Measurements from ENCODE around the gene GNG13.
"Not testable (repeated sequence)": the region's sequence is repeated elsewhere in the genome, so short reads cannot be mapped to it uniquely, and the experiment has no call there.

DNA sequence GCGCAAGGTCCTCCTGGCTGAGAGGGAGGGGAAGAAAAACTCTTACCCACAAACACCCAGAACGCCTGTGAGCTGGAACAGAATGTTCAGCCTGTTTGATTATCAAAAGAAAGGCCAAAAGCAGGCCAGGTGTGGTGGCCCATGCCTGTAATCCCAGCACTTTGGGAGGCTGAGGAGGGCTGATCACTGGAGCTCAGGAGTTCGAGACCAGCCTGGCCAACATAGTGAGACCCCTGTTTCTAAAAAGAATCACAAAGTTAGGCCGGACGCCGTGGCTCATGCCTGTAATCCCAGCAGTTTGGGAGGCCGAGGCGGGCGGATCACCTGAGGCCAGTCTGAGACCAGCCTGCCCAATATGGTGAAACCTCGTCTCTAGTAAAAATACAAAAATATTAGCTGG is 24.2 kb downstream of the GNG13 start:
- TF ChIP-seq, protein P1, sequence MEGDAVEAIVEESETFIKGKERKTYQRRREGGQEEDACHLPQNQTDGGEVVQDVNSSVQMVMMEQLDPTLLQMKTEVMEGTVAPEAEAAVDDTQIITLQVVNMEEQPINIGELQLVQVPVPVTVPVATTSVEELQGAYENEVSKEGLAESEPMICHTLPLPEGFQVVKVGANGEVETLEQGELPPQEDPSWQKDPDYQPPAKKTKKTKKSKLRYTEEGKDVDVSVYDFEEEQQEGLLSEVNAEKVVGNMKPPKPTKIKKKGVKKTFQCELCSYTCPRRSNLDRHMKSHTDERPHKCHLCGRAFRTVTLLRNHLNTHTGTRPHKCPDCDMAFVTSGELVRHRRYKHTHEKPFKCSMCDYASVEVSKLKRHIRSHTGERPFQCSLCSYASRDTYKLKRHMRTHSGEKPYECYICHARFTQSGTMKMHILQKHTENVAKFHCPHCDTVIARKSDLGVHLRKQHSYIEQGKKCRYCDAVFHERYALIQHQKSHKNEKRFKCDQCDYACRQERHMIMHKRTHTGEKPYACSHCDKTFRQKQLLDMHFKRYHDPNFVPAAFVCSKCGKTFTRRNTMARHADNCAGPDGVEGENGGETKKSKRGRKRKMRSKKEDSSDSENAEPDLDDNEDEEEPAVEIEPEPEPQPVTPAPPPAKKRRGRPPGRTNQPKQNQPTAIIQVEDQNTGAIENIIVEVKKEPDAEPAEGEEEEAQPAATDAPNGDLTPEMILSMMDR (IDR thresholded peaks at IDR 0.05), result not testable (repeated sequence)
- TF ChIP-seq POLR2AphosphoS5, POLR2A (IDR thresholded peaks at IDR 0.05): not testable (repeated sequence)
